Mucosa of descending colon (tissue), 3 donors: ENCODE measurements around the gene AGAP1. TPM values are rescaled to one million over a fixed set of nuclear protein-coding genes. Genes with fewer than 3 reads are reported as not detected.

Source experiments
- ATAC-seq: fragments of 200-7000 bp; cut with Tn5 transposase; one replicate; pipeline ENCODE4 v1.9.1; 2020; ENCODE audit warnings: mild to moderate bottlenecking, moderate library complexity
- DNase-seq, 3 donors: peaks; one replicate each; pipeline ENCODE4 v3.0.0-alpha.2; 2020
- H3K36me3 ChIP-seq: fragments of 200-600 bp; one replicate; pipeline ENCODE4 v1.8.0; 2021; ENCODE audit warnings: low read depth, mild to moderate bottlenecking
- H3K4me1 ChIP-seq: fragments of 200-600 bp; one replicate; pipeline ENCODE4 v1.8.0; 2021; ENCODE audit warnings: low read depth, mild to moderate bottlenecking
- H3K4me3 ChIP-seq: fragments of 200-600 bp; one replicate; pipeline ENCODE4 v1.8.0; 2021; ENCODE audit warnings: mild to moderate bottlenecking
- H3K9me3 ChIP-seq: fragments of 200-600 bp; one replicate; pipeline ENCODE4 v1.8.0; 2021; ENCODE audit warnings: mild to moderate bottlenecking
- intact Hi-C, 2 donors: fragments of 100-400 bp; cut with DNase I in 1 of 2; cut with micrococcal nuclease in 1 of 2; formaldehyde crosslinking; loops; one replicate each; pipeline versions ENCODE4 v1.11.0 to v1.11.1; 2022; cut with DNase I, micrococcal nuclease
- total RNA-seq, 3 donors: library from RNA; stranded (reverse); fragmentation: NEBNext Ultra II Directional in 2 of 3; extraction: Animal tissue kit (Norgen Biotek cat#: 25700) in 2 of 3; gene quantifications; one replicate each; pipeline versions ENCODE4 v1.2.1 to v1.2.4, GENCODE V29; 2021 to 2023
- TF ChIP-seq, protein P1 (sequence below): fragments of 200-600 bp; IDR thresholded peaks from one replicate; pipeline ENCODE4 v1.8.0; 2022; ENCODE audit warnings: antibody characterized with exemption, mild to moderate bottlenecking
- donor health status: DM: no; HTN: no; CAD: no; lungs with moderate emphysema.
- donor health status: DM: no; HTN: no; CAD: no.
- donor health status: DM: no; HTN: yes; CAD: no.

Gene AGAP1
- total RNA-seq, 3 donors from 2014 or later, result 68.1 to 112 (median 88.9) TPM

- TF ChIP-seq, protein P1, sequence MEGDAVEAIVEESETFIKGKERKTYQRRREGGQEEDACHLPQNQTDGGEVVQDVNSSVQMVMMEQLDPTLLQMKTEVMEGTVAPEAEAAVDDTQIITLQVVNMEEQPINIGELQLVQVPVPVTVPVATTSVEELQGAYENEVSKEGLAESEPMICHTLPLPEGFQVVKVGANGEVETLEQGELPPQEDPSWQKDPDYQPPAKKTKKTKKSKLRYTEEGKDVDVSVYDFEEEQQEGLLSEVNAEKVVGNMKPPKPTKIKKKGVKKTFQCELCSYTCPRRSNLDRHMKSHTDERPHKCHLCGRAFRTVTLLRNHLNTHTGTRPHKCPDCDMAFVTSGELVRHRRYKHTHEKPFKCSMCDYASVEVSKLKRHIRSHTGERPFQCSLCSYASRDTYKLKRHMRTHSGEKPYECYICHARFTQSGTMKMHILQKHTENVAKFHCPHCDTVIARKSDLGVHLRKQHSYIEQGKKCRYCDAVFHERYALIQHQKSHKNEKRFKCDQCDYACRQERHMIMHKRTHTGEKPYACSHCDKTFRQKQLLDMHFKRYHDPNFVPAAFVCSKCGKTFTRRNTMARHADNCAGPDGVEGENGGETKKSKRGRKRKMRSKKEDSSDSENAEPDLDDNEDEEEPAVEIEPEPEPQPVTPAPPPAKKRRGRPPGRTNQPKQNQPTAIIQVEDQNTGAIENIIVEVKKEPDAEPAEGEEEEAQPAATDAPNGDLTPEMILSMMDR, result no peak
- Histone ChIP-seq H3K4me3 (no peak overlapping the region), H3K36me3 (no peaks in the 10 kb centered on the region), H3K4me1 (peaks cover 47% of the 10 kb centered on the region), H3K9me3 (no peaks in the 10 kb centered on the region)
- ATAC-seq (peak; percentile 67), DNase-seq (peak; percentile 36 to 78 (median 75))
- intact Hi-C loops, result no loop called here
Measured at GRCh38 chr2:235541838-235542549, 48.2 kb downstream of the AGAP1 start.

GRCh38 chr2:235542733-235543127, 48.9 kb downstream of the AGAP1 start:
- ATAC-seq (peak; percentile 62), DNase-seq (peak in 2 of 3 donors; percentile 71 to 77)
- no peak overlapping the region for H3K4me3 ChIP-seq
- TF ChIP-seq, protein P1, result no peak
- intact Hi-C loops, result no loop called here
- H3K36me3 ChIP-seq, result no peaks in the 10 kb centered on the region
- no peaks in the 10 kb centered on the region for H3K9me3 ChIP-seq
- H3K4me1 ChIP-seq, result peaks cover 47% of the 10 kb centered on the region

DNA sequence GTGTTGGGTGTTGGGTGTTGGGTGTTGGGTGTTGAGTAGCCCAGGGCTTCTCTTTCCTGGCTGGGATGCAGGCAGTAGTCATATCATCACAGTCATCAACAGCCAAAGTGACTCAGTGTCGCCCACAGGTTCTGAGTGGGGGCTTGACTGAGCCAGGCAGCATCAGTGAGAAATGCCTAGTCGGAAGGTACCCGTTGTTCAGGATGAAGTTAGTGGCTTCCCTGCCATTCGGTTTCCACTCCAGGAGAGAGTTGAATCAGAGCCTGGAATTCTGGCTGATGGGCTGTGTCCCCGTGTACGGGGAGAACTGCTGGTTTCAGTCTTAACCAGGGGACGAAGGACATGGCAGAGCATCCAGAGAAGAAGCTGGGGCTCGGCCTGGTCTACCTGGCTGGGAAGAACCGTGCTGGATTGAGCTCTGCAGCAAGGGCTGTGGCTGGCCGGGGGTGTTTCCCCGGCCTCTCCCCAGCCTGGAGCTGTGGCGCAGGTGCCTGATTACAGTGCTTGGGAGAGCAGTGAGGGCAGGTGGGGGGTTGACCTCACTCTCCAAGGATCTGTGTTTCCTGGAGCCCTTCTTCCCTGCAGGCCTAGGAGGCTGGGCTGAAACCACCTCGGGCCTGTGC, 49.4 kb downstream of the AGAP1 start:
- peaks cover 47% of the 10 kb centered on the region for H3K4me1 ChIP-seq
- no peaks in the 10 kb centered on the region for H3K9me3 ChIP-seq
- DNase-seq (peak; percentile 57 to 77 (median 74)), ATAC-seq (peak; percentile 68)
- H3K4me3 ChIP-seq, result no peak overlapping the region
- intact Hi-C loops, result no loop called here
- H3K36me3 ChIP-seq, result no peaks in the 10 kb centered on the region
- TF ChIP-seq, protein P1, result no peak

DNA sequence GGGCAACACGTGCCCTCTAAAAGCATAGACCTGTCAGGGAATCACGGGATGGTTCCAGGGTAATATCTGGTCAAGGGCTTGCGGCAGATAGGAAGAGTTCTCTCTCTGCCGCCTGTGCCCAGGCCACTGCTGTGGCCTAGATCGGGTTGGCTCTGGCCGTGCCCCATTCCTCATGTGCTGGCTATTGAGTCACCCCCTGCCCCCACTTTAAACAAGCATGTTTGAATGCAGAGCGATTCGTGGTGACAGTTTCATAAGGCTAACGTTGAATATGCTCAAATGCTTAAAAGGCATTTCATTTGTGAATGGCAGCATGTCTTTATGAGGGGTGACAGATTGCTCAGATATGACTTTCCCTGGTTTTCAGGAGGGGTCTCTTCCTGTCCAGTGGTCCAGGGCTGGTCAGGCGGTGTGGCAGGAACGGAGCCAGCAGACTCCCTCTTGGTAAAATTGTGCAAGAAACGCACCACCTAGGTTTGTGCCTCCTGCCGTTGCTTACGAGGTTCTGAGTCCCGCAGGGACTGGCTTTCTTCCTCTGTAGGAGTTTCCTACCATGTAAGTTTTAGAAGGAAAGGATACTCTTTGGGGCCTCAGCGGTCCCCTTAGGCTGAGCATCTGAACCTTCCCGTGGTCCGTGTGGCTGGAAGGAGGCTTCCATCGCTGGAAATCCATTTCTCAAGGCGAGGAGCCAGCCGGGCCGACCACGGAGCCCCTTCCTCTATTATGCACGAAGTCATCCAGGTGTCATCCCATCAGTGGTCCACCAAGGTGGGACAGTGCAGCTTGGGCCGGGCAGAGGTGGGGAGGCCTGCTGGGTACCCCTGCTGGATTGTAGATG, 50.2 kb downstream of the AGAP1 start:
- H3K4me3 ChIP-seq, result no peak overlapping the region
- intact Hi-C loops, result no loop called here
- DNase-seq (peak in 1 of 3 donors; percentile 31), ATAC-seq (no peak)
- no peaks in the 10 kb centered on the region for H3K9me3 ChIP-seq
- peaks cover 51% of the 10 kb centered on the region for H3K4me1 ChIP-seq
- H3K36me3 ChIP-seq, result no peaks in the 10 kb centered on the region
- TF ChIP-seq, protein P1, result no peak

- Histone ChIP-seq H3K4me3 (no peak overlapping the region), H3K36me3 (no peaks in the 10 kb centered on the region), H3K9me3 (no peaks in the 10 kb centered on the region), H3K4me1 (peaks cover 46% of the 10 kb centered on the region)
- intact Hi-C loops, result no loop called here
- TF ChIP-seq, protein P1, result no peak
- no peak for DNase-seq
- ATAC-seq, result no peak
Measured at GRCh38 chr2:235544689-235544969, 50.8 kb downstream of the AGAP1 start.
